ENCODE results near the gene SSX2IP.

DNA sequence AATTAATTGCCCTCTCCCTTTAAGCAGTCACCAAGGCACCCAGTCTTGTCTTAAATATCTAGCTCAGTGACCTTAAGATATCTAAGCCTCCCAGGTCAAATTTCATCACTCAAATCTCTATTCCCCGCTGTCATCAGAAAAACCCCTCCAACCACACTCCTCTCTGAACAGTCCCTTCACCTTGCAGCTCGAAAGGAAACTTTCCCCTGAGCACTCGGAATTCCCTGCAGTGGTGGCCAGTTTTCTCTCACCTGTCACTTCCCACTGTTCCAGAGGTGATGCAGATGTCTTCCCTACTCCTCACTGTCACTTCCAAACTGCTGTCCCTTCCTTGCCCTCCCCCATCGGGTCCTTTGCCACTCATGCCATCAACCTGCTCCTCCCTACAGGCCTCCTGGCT, 15.3 kb upstream of the SSX2IP start:
- TF ChIP-seq, protein P1, sequence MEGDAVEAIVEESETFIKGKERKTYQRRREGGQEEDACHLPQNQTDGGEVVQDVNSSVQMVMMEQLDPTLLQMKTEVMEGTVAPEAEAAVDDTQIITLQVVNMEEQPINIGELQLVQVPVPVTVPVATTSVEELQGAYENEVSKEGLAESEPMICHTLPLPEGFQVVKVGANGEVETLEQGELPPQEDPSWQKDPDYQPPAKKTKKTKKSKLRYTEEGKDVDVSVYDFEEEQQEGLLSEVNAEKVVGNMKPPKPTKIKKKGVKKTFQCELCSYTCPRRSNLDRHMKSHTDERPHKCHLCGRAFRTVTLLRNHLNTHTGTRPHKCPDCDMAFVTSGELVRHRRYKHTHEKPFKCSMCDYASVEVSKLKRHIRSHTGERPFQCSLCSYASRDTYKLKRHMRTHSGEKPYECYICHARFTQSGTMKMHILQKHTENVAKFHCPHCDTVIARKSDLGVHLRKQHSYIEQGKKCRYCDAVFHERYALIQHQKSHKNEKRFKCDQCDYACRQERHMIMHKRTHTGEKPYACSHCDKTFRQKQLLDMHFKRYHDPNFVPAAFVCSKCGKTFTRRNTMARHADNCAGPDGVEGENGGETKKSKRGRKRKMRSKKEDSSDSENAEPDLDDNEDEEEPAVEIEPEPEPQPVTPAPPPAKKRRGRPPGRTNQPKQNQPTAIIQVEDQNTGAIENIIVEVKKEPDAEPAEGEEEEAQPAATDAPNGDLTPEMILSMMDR (conservative IDR thresholded peaks at IDR 0.05 in 1 of 2, IDR thresholded peaks at IDR 0.05 in 1 of 2; ENCODE audit: low read depth in 1 of 2, low read length in 2 of 2), result no peak
- no peak for TF ChIP-seq EZH2 (IDR thresholded peaks at IDR 0.05; ENCODE audit: low read length, missing control alignments)

Measured in fibroblast of lung (primary cell).